Tongue (tissue), 2 donors: ENCODE measurements around the gene RINT1. TPM values are rescaled to one million over a fixed set of nuclear protein-coding genes. Genes with fewer than 3 reads are reported as not detected.
A peak's percentile ranks its signal among the peaks of the same experiment; 100 is the strongest.
"Not testable (repeated sequence)": the region's sequence is repeated elsewhere in the genome, so short reads cannot be mapped to it uniquely, and the experiment has no call there.

Experiments
- DNase-seq: peaks from one replicate; pipeline ENCODE4 v3.0.0-alpha.2; 2015
- total RNA-seq: library from RNA; depleted of rRNA; stranded (reverse); fragments of >200 nt; gene quantifications from one replicate; pipeline ENCODE4 v1.2.3, GENCODE V29; 2014

Gene RINT1
- total RNA-seq: 15.2 TPM

DNA sequence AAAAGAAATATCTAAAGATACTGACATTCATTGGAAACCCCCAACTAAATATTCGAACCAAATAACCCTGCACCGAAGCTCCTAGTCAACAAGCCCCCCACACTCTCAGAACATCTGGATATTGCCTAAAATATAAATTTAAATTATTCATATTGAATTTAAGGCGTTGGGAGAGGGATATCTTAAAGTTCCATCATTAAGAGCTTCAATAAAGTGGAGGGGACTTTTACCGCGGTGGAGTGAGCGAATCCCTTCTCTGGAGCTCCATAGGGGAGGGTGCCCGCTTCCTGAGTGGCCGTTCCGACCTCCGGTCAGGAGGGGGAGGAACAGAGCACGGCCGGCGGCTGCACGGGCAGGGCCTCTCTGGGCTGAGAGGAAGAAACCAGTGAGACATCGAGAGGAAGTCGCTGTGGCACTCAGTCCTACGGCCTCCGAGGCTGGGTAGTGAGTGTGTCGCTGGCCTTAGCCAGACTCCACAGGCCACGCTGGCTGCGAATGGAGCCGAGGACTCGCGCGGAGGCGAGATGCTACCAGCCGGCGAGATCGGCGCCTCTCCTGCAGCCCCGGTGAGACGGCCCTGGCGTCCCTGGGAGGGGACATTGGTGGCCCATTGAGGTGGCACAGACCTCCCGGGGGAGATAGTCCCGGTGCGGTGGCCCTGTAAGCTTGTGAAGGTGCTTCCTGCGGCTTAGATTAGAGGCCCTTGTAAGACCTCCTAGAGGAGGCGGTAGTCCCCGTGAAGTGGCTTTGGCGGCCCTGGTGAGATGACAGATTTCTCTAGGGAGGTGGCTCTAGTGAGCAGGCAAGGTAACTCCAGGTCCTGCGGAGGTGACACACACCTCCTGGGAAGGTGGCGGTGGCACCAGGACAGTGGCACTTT is at the start of gene RINT1:
Gene RINT1 (plus strand): TSS at position 410 of the 880 bp plus-strand sequence. CDS start 115 bp downstream, at position 525.
- peak; percentile 96 for DNase-seq

GRCh38 chr7:105487579-105488571 is 44.1 kb upstream of the RINT1 start:
- DNase-seq: peak; percentile 64

GRCh38 chr7:105489409-105489808 is 42.6 kb upstream of the RINT1 start:
- DNase-seq: no peak

GRCh38 chr7:105493196-105493922 is 38.6 kb upstream of the RINT1 start:
- no peak for DNase-seq

DNA sequence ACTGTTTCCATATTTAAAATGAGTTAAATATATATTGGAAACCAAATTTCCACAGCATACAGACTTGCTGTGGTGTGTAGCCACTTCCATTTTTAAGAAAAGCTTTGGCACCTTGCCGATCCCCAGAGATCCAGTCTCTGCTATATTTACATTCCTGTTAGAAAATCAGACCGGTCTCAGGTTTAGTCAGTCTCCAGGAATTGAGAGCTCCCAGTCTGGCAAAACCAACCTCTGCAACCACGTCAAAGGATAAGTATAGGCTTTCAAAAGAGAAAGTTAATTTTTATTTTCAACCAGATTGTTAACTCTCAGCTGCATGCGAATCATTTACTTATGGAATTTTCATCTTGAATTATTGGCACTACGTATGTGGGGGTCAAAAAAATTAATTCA is 38.1 kb upstream of the RINT1 start:
- peak; percentile 48 for DNase-seq

- no peak for DNase-seq
These were observed 35.5 kb upstream of the RINT1 start for GRCh38 chr7:105496521-105496920.

DNA sequence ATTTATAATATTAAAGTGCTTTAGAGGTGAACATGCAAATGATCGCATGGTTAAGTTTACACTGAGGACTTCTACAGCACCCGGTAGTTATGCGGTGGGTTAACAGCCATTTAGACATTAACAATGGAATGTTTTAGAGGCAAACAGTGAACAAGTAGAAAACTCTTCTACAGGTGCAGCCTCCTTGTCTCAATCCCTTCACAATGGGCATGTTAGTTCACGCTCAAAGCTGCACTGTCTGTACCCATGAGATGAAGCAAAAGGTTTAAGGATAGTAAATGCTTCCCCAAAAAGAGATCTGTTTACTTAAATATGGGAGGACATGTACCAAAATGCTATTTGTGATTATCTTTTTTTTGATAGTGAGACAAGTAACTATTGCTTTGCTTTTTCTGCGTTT is 35.0 kb upstream of the RINT1 start:
- no peak for DNase-seq

- no peak for DNase-seq
These were observed 29.8 kb upstream of the RINT1 start for GRCh38 chr7:105502173-105502572.

- no peak for DNase-seq
These were observed 19.6 kb upstream of the RINT1 start for GRCh38 chr7:105512415-105512814.

DNA sequence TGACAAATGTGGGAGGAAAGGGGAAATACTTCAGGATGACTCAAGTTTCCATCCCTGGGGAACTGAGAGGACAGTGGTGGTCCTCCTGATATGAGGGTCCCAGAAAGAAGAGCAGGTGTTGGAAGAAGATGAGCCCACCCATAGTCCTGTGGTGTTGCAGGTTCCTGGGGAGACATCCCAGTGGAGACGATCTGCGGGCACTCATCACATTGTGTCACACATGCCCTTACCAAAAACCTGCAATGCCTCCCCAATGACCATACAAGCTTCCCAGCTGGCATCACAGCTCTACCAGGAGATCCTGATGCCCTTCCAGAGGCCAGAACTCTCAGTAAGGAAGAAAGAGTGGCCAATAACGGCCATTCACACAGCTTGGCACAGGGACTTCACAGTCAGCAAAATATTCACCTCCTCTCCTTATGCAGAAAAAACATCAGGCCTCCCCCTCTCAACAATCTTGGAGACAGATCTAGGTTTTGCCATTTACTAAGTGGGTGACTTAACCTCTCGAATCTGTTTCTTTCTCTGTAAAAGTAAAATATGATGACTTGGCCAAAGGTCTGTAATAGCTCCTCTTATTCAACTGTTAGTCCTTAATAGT is 19.0 kb upstream of the RINT1 start:
- no peak for DNase-seq

GRCh38 chr7:105515610-105516009 is 16.4 kb upstream of the RINT1 start:
- not testable (repeated sequence) for DNase-seq

DNA sequence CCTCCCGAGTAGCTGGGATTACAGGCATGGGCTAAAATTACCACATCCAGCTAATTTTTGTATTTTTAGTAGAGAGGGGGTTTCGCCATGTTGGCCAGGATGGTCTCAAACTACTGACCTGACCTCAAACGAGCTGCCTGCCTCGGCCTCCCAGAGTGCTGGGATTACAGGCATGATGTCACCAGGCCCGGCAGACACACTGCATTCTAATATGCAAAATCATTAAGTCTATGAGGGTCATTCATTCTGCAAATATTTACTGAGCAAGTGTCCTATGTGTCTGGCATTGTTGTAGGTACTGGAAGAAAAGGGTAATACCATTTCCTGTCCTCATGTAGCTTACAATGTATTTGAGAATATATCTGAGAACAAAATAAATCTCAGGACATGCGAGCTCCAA is 12.6 kb upstream of the RINT1 start:
- no peak for DNase-seq

DNA sequence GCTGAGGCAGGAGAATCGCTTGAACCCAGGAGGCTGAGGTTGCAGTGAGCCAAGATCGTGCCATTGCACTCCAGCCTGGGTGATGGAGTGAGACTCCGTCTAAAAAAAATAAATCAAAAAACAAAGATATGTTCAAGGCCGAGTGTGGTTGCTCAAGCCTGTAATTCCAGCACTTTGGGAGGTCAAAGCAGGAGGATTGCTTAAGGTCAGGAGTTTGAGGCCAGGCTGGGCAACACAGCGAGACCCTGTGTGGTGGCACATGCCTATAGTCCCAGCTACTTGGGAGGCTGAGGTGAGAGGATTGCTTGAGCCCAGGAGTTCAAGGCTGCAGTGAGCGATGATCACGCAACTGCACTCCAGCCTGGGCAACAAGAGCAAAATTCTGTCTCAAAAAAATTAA is 11.4 kb upstream of the RINT1 start:
- DNase-seq: not testable (repeated sequence)

- DNase-seq: peak; percentile 64
These were observed 10.8 kb upstream of the RINT1 start for GRCh38 chr7:105521027-105521716.

DNA sequence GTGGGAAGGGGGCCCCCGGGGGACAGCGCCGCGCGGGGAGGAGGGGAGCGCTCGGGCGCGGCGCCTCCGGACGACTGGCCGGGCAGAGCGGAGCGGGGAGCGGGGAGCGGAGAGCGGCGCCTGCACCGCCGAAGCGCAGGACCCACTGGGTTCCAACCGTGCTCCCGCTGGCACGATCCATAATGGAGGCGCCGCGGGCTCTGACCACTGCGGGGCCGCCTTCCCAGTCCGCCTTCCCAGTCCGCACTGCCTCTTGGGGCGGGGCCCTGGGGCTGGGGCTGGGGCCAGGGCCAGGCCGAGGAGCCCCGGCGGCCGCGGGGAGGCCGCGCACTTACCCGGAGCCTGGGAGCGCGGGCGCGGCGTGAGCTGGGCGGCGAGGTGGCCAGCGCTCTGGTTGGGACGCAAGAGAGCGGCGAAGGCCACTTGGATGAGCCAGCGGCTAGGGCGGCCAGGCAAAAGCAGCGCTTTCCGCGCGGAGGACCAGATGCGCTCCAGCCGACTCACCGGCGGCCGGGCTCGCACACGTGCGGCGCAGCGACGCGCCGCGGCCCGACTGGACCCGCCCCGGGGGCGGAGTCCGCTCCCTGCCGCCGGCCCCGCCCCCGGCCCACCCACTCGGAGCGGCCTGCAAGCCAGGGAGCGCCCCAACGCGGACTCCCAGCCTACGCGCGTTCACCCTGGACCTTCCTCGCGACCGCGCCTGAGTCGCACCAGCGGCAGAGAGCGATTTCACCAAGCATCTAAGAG is 10.1 kb upstream of the RINT1 start, which contains the start of gene PUS7:
Gene PUS7 (minus strand): TSS at position 555 of the 747 bp plus-strand sequence. CDS start 13,759 bp downstream, outside the sequence.
- DNase-seq: peak; percentile 95

DNA sequence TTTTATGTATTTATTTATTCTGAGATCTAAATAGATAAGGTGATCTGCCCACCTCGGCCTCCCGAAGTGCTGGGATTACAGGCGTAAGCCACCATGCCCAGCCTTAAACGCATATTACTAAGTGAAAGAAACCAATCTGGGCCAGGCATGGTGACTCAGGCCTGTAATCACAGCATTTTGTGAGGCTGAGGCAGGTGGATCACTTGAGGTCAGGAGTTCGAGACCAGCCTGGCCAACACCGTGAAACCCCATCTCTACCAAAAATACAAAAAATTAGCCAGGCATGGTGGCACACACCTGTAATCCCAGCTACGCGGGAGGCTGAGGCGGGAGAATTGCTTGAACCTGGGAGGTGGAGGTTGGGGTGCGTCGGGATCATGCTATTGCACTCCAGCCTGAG is 7.6 kb upstream of the RINT1 start:
- DNase-seq: not testable (repeated sequence)

DNA sequence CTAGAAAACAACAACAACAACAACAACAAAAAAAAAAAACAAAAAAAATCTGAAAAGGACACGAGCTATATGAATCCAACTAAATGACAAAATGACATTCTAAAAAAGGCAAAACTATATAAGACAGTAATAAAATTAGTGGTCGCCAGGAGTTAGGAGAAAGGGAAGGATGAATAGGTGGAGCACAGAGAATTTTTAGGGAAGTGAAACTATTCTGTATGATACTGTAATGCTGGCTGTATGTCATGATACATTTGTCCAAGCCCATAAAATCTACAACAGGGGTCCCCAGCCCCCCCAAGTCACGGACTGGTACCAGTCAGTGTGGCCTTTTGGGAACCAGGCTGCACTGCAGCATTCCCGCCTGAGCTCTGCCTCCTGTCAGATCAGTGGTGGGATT is 7.2 kb upstream of the RINT1 start:
- DNase-seq: no peak

GRCh38 chr7:105527737-105528136 is 4.3 kb upstream of the RINT1 start:
- not testable (repeated sequence) for DNase-seq

DNA sequence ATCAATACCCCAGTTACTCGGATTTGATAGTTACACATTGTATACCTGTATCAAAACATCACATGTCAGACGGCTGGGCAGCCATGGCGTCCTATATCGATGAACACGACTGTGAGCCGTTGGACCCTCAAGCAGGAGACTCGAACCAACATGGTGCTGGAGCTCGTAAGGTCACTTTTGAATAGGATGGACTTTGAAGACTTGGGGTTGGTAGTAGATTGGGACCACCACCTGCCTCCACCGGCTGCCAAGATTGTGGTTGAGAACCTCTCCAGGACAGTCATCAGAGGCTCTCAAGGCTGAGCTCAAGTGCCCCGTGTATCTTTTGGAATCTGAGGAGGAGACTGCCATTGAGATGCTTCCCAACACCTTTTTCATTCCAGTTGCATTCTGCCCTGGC is 1.9 kb upstream of the RINT1 start:
- DNase-seq: no peak

GRCh38 chr7:105530546-105530945 is 1.5 kb upstream of the RINT1 start:
- no peak for DNase-seq
